Aorta (tissue), 5 donors: ENCODE measurements around the gene FILIP1. TPM values are rescaled to one million over a fixed set of nuclear protein-coding genes. Genes with fewer than 3 reads are reported as not detected.

Experiments
- ATAC-seq: fragments of 200-7000 bp; cut with Tn5 transposase; one replicate; pipeline ENCODE4 v1.9.1; 2022; ENCODE audit warnings: moderate library complexity; ENCODE audit not compliant: low FRiP score
- DNase-seq, 2 donors: peaks; one replicate each; pipeline ENCODE4 v3.0.0-alpha.2; 2020
- H3K27ac ChIP-seq, 2 donors: one replicate each; pipeline ENCODE4 v1.5.1; 2013; ENCODE audit warnings: low read length in 2 of 2, mild to moderate bottlenecking in 2 of 2, moderate library complexity in 2 of 2, control low read depth in 1 of 2, inconsistent platforms in 1 of 2, low read depth in 1 of 2
- H3K27me3 ChIP-seq, 2 donors: one replicate each; pipeline ENCODE4 v1.6.1; 2013; ENCODE audit warnings: control low read depth in 1 of 2, low read length in 1 of 2, mild to moderate bottlenecking in 1 of 2, moderate library complexity in 1 of 2; ENCODE audit not compliant: insufficient read depth in 2 of 2, control insufficient read depth in 1 of 2
- H3K36me3 ChIP-seq, 2 donors: one replicate each; pipeline ENCODE4 v1.6.1; 2013; ENCODE audit warnings: control low read depth in 1 of 2, low read length in 1 of 2, mild to moderate bottlenecking in 1 of 2; ENCODE audit not compliant: insufficient read depth in 2 of 2, control insufficient read depth in 1 of 2
- H3K4me1 ChIP-seq, 2 donors: one replicate each; pipeline ENCODE4 v1.6.1; 2013; ENCODE audit warnings: low read length in 2 of 2, control low read depth in 1 of 2, mild to moderate bottlenecking in 1 of 2, moderate library complexity in 1 of 2; ENCODE audit not compliant: insufficient read depth in 2 of 2, control insufficient read depth in 1 of 2
- H3K4me3 ChIP-seq, 2 donors: one replicate each; pipeline ENCODE4 v1.5.1; 2013; ENCODE audit warnings: low read length in 2 of 2, control low read depth in 1 of 2, mild to moderate bottlenecking in 1 of 2
- H3K9me3 ChIP-seq: one replicate; pipeline ENCODE4 v1.6.1; 2013; ENCODE audit warnings: mild to moderate bottlenecking, low read length; ENCODE audit not compliant: control insufficient read depth
- WGBS, 2 donors: extraction: QIAGEN DNeasy Blood & Tissue Kit; methylation state at CpG; one replicate each; pipeline ENCODE4 v1.1.7; 2013; 5-methylcytosine and 5-hydroxymethylcytosine counted together
- intact Hi-C, 2 donors: fragments of 100-400 bp; cut with DNase I; formaldehyde crosslinking; loops; one replicate each; pipeline versions ENCODE4 v1.14.2 to v1.15.0; 2022
- polyA plus RNA-seq, 2 donors: library from polyadenylated mRNA; stranded (reverse); fragments of 200-250 nt; gene quantifications; one replicate each; pipeline ENCODE4 v1.2.3, GENCODE V29; 2013
- total RNA-seq, 2 donors: library from RNA; stranded (reverse); fragmentation: NEBNext Ultra II Directional; extraction: Animal tissue kit (Norgen Biotek cat#: 25700); gene quantifications; one replicate each; pipeline ENCODE4 v1.2.1, GENCODE V29; 2021
- donor health status: healthy with polysubstance abuse.
- donor health status: Bipolar disorder and iron deficiency.
- donor health status: DM: no; HTN: no; CAD: no.
- donor health status: DM: no; HTN: no; CAD: no.
- donor health status: DM: yes; HTN: yes; CAD: no.

FILIP1 gene
- total and polyA plus RNA-seq, 4 donors = 6.9 to 53.3 (median 21.3) TPM

GRCh38 chr6:75428204-75428603 lies 65.4 kb downstream of the FILIP1 start:
- WGBS, 2 donors = 15 to 43% methylated on average over 1 of the region's 1 CpG
- H3K27me3 ChIP-seq = no peaks in the 10 kb centered on the region
- no peak overlapping the region for H3K4me3 ChIP-seq
- H3K27ac ChIP-seq = peak overlapping the region; percentile 57 to 88
- intact Hi-C loops = no loop called here
- no peaks in the 10 kb centered on the region for H3K9me3 ChIP-seq
- DNase-seq = no peak
- H3K36me3 ChIP-seq = peaks cover 0 to 2% of the 10 kb centered on the region in 2 donors
- no peak for ATAC-seq
- H3K4me1 ChIP-seq = peaks cover 12 to 15% of the 10 kb centered on the region in 2 donors

GRCh38 chr6:75427329-75427728 lies 66.3 kb downstream of the FILIP1 start:
- intact Hi-C loops = no loop called here
- Histone ChIP-seq H3K4me1 (peaks cover 13 to 15% of the 10 kb centered on the region in 2 donors), H3K36me3 (peaks cover 0 to 2% of the 10 kb centered on the region in 2 donors), H3K27ac (peak overlapping the region in 1 of 2 donors; percentile 57), H3K4me3 (no peak overlapping the region), H3K27me3 (no peaks in the 10 kb centered on the region), H3K9me3 (no peaks in the 10 kb centered on the region)
- DNase-seq (no peak), ATAC-seq (no peak)
- WGBS, 2 donors = 98% methylated on average over 2 of the region's 2 CpGs

DNA sequence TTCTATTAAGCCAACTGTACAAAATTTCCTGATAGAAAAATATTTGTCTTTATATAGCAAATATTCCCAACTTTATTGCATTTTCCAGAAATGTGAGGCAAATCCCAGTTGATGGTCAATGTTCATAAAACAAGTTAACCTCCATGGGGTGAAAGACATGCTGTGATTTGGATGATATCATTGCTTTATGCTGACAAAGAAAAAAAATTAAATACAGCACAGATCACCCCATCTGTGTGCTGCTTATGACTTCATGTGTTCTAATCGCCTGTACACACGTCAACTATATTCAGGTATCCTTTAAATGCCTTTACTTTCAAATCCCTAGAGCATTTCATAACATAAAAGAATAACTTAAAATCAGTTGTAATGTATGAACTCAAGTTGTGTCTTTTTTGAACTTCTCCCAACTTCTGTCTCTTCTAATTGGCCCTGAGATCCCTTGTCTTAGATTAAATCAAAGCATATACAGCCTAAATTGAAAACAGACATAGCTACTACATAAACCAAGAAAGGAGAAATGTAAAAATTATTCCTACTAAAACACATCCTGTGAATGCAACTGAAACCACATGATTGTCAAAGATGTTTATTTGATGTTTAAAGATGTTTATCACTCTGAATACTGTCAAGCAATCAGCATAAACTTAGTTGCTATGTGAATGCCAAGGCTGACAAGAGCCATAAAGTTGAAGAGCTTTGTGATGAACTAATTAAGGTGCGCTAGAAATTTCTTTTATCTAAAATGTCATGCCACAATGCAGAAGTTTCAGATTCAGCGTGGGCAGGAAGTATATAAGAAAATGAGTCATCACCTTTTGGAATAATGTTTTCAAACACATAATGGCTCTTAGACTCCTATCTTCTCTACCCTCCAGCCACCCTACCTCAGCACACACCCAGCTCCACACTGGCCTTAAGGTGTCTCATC lies 68.7 kb downstream of the FILIP1 start:
- Histone ChIP-seq H3K4me1 (peaks cover 14 to 15% of the 10 kb centered on the region in 2 donors), H3K4me3 (no peak overlapping the region), H3K36me3 (peaks cover 0 to 2% of the 10 kb centered on the region in 2 donors), H3K27ac (no peak overlapping the region), H3K27me3 (no peaks in the 10 kb centered on the region), H3K9me3 (no peaks in the 10 kb centered on the region)
- 83 to 84% methylated on average over 4 of the region's 4 CpGs for WGBS, 2 donors
- intact Hi-C loops = no loop called here
- DNase-seq (no peak), ATAC-seq (no peak)

GRCh38 chr6:75423386-75423785 lies 70.2 kb downstream of the FILIP1 start:
- ATAC-seq (no peak), DNase-seq (no peak)
- intact Hi-C loops = no loop called here
- H3K27me3 ChIP-seq = no peaks in the 10 kb centered on the region
- peaks cover 9 to 11% of the 10 kb centered on the region in 2 donors for H3K4me1 ChIP-seq
- H3K27ac ChIP-seq = no peak overlapping the region
- WGBS, 2 donors = 89 to 91% methylated on average over 8 of the region's 8 CpGs
- H3K4me3 ChIP-seq = no peak overlapping the region
- H3K9me3 ChIP-seq = no peaks in the 10 kb centered on the region
- peaks cover 0 to 2% of the 10 kb centered on the region in 2 donors for H3K36me3 ChIP-seq

- DNase-seq (no peak), ATAC-seq (no peak)
- Histone ChIP-seq H3K9me3 (no peaks in the 10 kb centered on the region), H3K4me3 (no peak overlapping the region), H3K36me3 (peaks cover 0 to 2% of the 10 kb centered on the region in 2 donors), H3K27ac (no peak overlapping the region), H3K4me1 (peaks cover 8 to 11% of the 10 kb centered on the region in 2 donors), H3K27me3 (no peaks in the 10 kb centered on the region)
- WGBS, 2 donors = 72 to 79% methylated on average over 1 of the region's 1 CpG
- intact Hi-C loops = no loop called here
Measured at GRCh38 chr6:75422024-75422639, 71.5 kb downstream of the FILIP1 start.

GRCh38 chr6:75421316-75422023 lies 72.1 kb downstream of the FILIP1 start:
- no peak for ATAC-seq

GRCh38 chr6:75419980-75420379 lies 73.6 kb downstream of the FILIP1 start:
- H3K9me3 ChIP-seq = no peaks in the 10 kb centered on the region
- DNase-seq = no peak
- no peak overlapping the region for H3K27ac ChIP-seq
- no peaks in the 10 kb centered on the region for H3K36me3 ChIP-seq
- WGBS, 2 donors = 4 to 6% methylated on average over 1 of the region's 1 CpG
- no peak overlapping the region for H3K4me3 ChIP-seq
- peak; percentile 53 for ATAC-seq
- H3K27me3 ChIP-seq = no peaks in the 10 kb centered on the region
- peaks cover 7 to 11% of the 10 kb centered on the region in 2 donors for H3K4me1 ChIP-seq
- intact Hi-C loops = loop anchor here in 1 of 2 donors (5.0 kb wide), 1 partner anchor 72 kb away; the partner anchor contains the start of gene FILIP1

More at GRCh38 chr6:75421316-75422023, 72.1 kb downstream of the FILIP1 start:
- H3K27me3 ChIP-seq = no peaks in the 10 kb centered on the region
- intact Hi-C loops = no loop called here
- no peak for DNase-seq
- H3K36me3 ChIP-seq = peaks cover 0 to 2% of the 10 kb centered on the region in 2 donors
- WGBS, 2 donors = 84 to 88% methylated on average over 11 of the region's 11 CpGs
- H3K4me1 ChIP-seq = peaks cover 8 to 11% of the 10 kb centered on the region in 2 donors
- H3K27ac ChIP-seq = peak overlapping the region in 1 of 2 donors; percentile 19
- no peaks in the 10 kb centered on the region for H3K9me3 ChIP-seq
- no peak overlapping the region for H3K4me3 ChIP-seq

DNA sequence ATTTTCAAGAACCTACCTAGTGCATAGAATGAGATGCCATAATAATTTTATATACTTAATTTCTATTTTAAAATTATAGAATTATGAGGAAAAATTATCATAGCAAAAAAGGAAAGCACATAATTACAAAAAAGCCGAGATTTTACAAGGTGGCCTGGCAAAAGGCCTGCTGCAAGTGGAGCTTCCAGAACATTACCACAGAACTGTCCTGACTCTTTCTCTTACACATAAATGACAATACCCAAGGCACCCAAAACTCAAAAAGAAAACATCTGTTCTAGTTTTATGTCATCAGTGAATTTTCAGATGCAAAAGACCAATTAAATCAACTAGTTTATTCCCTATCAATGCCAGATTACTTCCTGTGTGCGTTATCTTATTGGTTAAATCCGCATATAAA lies 74.2 kb downstream of the FILIP1 start:
- ATAC-seq = no peak
- no peaks in the 10 kb centered on the region for H3K36me3 ChIP-seq
- peak overlapping the region in 1 of 2 donors; percentile 14 for H3K27ac ChIP-seq
- no peaks in the 10 kb centered on the region for H3K9me3 ChIP-seq
- DNase-seq = no peak
- WGBS, 2 donors = 77 to 78% methylated on average over 3 of the region's 3 CpGs
- intact Hi-C loops = loop anchor here in 1 of 2 donors (5.0 kb wide), 1 partner anchor 73 kb away; the partner anchor contains the start of gene FILIP1
- no peak overlapping the region for H3K4me3 ChIP-seq
- peaks cover 7 to 11% of the 10 kb centered on the region in 2 donors for H3K4me1 ChIP-seq
- H3K27me3 ChIP-seq = no peaks in the 10 kb centered on the region
